ENCODE results near the gene NOTCH1.

The NOTCH1 gene

GRCh38 chr9:136465500-136466154 lies 80.2 kb downstream of the NOTCH1 start:
- DNase-seq (ENCODE audit: low read depth in 2 of 2), result no peak

- no peak for DNase-seq (ENCODE audit: low read depth in 2 of 2)
Observed at GRCh38 chr9:136464241-136464640, 81.6 kb downstream of the NOTCH1 start.

GRCh38 chr9:136463578-136463977 lies 82.3 kb downstream of the NOTCH1 start:
- DNase-seq (ENCODE audit: low read depth in 2 of 2), result no peak

GRCh38 chr9:136462664-136463063 lies 83.2 kb downstream of the NOTCH1 start:
- no peak for DNase-seq (ENCODE audit: low read depth in 2 of 2)

GRCh38 chr9:136460772-136461325 lies 85.0 kb downstream of the NOTCH1 start:
- no peak for DNase-seq (ENCODE audit: low read depth in 2 of 2)

GRCh38 chr9:136459425-136459824 lies 86.4 kb downstream of the NOTCH1 start:
- DNase-seq (ENCODE audit: low read depth in 2 of 2), result no peak

GRCh38 chr9:136457326-136457725 lies 88.5 kb downstream of the NOTCH1 start:
- no peak for DNase-seq (ENCODE audit: low read depth in 2 of 2)

GRCh38 chr9:136456258-136456657 lies 89.6 kb downstream of the NOTCH1 start:
- no peak for DNase-seq (ENCODE audit: low read depth in 2 of 2)

- DNase-seq (ENCODE audit: low read depth in 2 of 2), result no peak
Observed at GRCh38 chr9:136455043-136456002, 90.5 kb downstream of the NOTCH1 start.

GRCh38 chr9:136454026-136454796 lies 91.6 kb downstream of the NOTCH1 start:
- DNase-seq (ENCODE audit: low read depth in 2 of 2), result no peak

- DNase-seq (ENCODE audit: low read depth in 2 of 2), result no peak
Observed at GRCh38 chr9:136453326-136453725, 92.5 kb downstream of the NOTCH1 start.

GRCh38 chr9:136451221-136451877 lies 94.5 kb downstream of the NOTCH1 start:
- DNase-seq (ENCODE audit: low read depth in 2 of 2), result no peak

GRCh38 chr9:136448655-136449054 lies 97.2 kb downstream of the NOTCH1 start:
- DNase-seq (ENCODE audit: low read depth in 2 of 2), result no peak

- no peak for DNase-seq (ENCODE audit: low read depth in 2 of 2)
Observed at GRCh38 chr9:136447173-136447778, 98.6 kb downstream of the NOTCH1 start.

GRCh38 chr9:136445799-136446198 lies 100.0 kb downstream of the NOTCH1 start:
- no peak for DNase-seq (ENCODE audit: low read depth in 2 of 2)
